IPS DF 6.9 (cell line): Measurements from ENCODE around the gene PRSS56.

Experiments
- DNase-seq: peaks from one replicate; pipeline ENCODE4 v3.0.0-alpha.2; 2013; ENCODE audit warnings: low read depth, low spot score
- H3K27ac ChIP-seq: one replicate; pipeline ENCODE4 v1.5.1; 2013; ENCODE audit warnings: low read length, control low read depth
- H3K27me3 ChIP-seq: 2 replicates; pipeline ENCODE4 v1.6.1; 2013; ENCODE audit warnings: mild to moderate bottlenecking, low read length; ENCODE audit not compliant: control insufficient read depth, insufficient read depth
- H3K36me3 ChIP-seq: 2 replicates; pipeline ENCODE4 v1.6.1; 2013; ENCODE audit warnings: low read length; ENCODE audit not compliant: control insufficient read depth, insufficient read depth
- H3K4me1 ChIP-seq: 2 replicates; pipeline ENCODE4 v1.6.1; 2013; ENCODE audit warnings: low read length; ENCODE audit not compliant: control insufficient read depth, insufficient read depth
- H3K4me3 ChIP-seq: 2 replicates; pipeline ENCODE4 v1.5.1; 2013; ENCODE audit warnings: mild to moderate bottlenecking, low read length
- H3K9me3 ChIP-seq: 2 replicates; pipeline ENCODE4 v1.6.1; 2013; ENCODE audit warnings: low read length, inconsistent platforms; ENCODE audit not compliant: control insufficient read depth, insufficient read depth
- whole genome bisulfite sequencing: extraction: QIAGEN DNeasy Blood & Tissue Kit; methylation state at CpG from one replicate; pipeline ENCODE4 v1.1.7; 2013; ENCODE audit warnings: mixed read lengths, missing lambda C conversion rate; ENCODE audit not compliant: insufficient read length, insufficient coverage; 5-methylcytosine and 5-hydroxymethylcytosine counted together

The PRSS56 gene

DNA sequence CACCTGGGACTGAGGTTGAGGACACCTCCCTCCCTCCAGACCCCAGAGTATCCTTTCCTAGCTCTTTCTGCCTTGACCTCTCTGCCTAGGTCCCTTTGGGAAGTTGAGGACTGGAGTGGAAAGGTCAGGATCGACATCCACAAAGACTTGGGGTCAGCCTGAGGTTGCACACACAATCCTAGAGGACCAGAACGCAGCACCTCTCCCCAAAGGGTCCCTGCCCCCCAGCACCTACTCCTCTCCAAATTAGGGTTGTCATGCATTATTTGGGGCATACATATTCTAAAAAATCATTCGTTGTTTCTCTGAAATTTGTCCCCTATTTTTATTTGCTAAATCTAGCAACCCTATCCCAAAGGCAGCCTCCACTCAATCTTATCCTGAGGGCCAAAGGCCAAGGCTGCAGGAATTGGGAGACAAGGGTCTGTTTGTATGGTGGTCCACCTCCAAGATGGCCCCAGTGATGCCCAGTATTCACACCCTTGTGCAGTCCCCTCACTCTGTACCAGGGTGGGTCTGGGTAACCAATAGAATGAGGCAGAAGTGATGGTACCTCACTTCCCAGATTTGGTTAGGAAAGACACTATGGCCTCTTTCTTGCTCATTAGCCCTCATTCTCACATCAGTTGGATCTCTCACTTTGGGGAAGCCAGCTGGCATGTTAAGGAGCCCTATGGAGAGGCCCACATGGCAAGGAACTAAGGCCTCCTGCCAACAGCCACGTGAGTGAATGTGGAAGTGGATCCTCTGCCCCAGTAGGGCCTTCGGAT lies 15.8 kb downstream of the PRSS56 start:
- Histone ChIP-seq H3K27ac (no peak overlapping the region), H3K27me3 (no peaks in the 10 kb centered on the region), H3K4me1 (peaks cover 6% of the 10 kb centered on the region), H3K9me3 (no peaks in the 10 kb centered on the region; the same call in 1 of the 2 replicates), H3K36me3 (no peaks in the 10 kb centered on the region), H3K4me3 (no peak overlapping the region)
- DNase-seq = no peak
- WGBS = no CpG with 5 or more reads among the region's 5 CpGs

- Histone ChIP-seq H3K9me3 (no peaks in the 10 kb centered on the region; the same call in 1 of the 2 replicates), H3K36me3 (no peaks in the 10 kb centered on the region), H3K27ac (no peak overlapping the region), H3K4me3 (no peak overlapping the region), H3K27me3 (no peaks in the 10 kb centered on the region), H3K4me1 (peaks cover 6% of the 10 kb centered on the region)
- DNase-seq = no peak
- no CpG with 5 or more reads among the region's 5 CpGs for WGBS
These were observed 16.9 kb downstream of the PRSS56 start for GRCh38 chr2:232537079-232537478.

GRCh38 chr2:232537499-232537898 lies 17.3 kb downstream of the PRSS56 start:
- WGBS = no CpG with 5 or more reads among the region's 4 CpGs
- Histone ChIP-seq H3K27me3 (no peaks in the 10 kb centered on the region), H3K9me3 (no peaks in the 10 kb centered on the region; the same call in 1 of the 2 replicates), H3K4me3 (no peak overlapping the region), H3K27ac (no peak overlapping the region), H3K36me3 (no peaks in the 10 kb centered on the region), H3K4me1 (peaks cover 6% of the 10 kb centered on the region)
- no peak for DNase-seq

GRCh38 chr2:232538671-232539070 lies 18.5 kb downstream of the PRSS56 start:
- Histone ChIP-seq H3K9me3 (no peaks in the 10 kb centered on the region; the same call in 1 of the 2 replicates), H3K4me1 (peaks cover 6% of the 10 kb centered on the region), H3K4me3 (no peak overlapping the region), H3K27ac (no peak overlapping the region), H3K36me3 (no peaks in the 10 kb centered on the region), H3K27me3 (no peaks in the 10 kb centered on the region)
- no peak for DNase-seq
- WGBS = no CpG with 5 or more reads among the region's 4 CpGs

DNA sequence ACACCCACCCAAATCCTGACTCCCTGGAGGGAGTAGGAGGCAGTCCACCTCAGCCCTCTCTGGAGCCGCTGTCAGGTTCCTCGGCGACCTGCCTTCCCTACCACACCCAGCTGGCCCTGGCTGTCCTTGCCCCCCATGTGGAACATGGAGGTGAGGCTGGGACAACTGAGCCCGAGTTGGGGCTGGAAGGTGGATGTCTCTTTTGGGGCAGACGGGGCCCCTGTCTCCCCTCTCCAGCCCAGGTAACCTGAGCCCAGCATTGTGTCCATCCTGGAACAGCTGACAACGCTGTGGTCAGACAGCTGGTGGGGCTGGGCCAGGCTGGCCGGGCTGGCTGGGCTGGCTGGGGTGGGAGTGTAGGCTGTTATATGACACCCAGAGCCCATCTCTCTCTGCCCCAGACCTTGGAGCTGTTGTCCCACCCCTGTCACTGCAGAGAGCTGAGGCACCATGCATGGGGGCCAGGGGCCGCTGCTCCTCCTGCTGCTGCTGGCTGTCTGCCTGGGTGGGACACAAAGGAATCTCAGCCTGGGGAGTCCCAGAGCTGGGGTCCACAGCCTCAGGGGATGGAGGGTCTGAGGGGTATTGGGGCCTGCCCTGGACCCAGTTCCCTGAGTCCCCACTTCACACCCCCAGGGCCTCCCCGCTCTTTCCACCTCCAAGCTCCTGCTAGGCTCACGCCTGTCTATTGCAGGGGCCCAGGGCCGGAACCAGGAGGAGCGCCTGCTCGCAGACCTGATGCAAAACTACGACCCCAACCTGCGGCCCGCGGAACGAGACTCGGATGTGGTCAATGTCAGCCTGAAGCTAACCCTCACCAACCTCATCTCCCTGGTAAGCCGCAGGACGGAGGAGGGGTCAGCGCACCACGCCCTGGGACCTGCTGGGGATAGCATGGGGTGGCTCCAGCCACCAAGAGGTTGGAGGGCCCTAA lies 19.4 kb downstream of the PRSS56 start, which contains the start of gene CHRNG:
TSS of gene CHRNG (plus strand) at position 395 of the 934 bp plus-strand sequence. CDS start at position 451, 56 bp downstream.
- no CpG with 5 or more reads among the region's 23 CpGs for WGBS
- no peaks in the 10 kb centered on the region for H3K36me3 ChIP-seq

GRCh38 chr2:232540441-232541041 lies 20.4 kb downstream of the PRSS56 start:
- H3K27me3 ChIP-seq = no peaks in the 10 kb centered on the region
- no peaks in the 10 kb centered on the region for H3K36me3 ChIP-seq
- H3K4me3 ChIP-seq = no peak overlapping the region
- no peak overlapping the region for H3K27ac ChIP-seq
- WGBS = no CpG with 5 or more reads among the region's 17 CpGs
- no peaks in the 10 kb centered on the region; the same call in 1 of the 2 replicates for H3K9me3 ChIP-seq
- H3K4me1 ChIP-seq = peaks cover 6% of the 10 kb centered on the region
- no peak for DNase-seq

More for the DNA sequence above, 19.4 kb downstream of the PRSS56 start, which contains the start of gene CHRNG:
- DNase-seq = no peak
- H3K4me1 ChIP-seq = peaks cover 6% of the 10 kb centered on the region
- H3K27me3 ChIP-seq = no peaks in the 10 kb centered on the region
- H3K4me3 ChIP-seq = no peak within 1 kb of the TSS
- no peak within 1 kb of the TSS for H3K27ac ChIP-seq
- H3K9me3 ChIP-seq = no peaks in the 10 kb centered on the region; the same call in 1 of the 2 replicates

DNA sequence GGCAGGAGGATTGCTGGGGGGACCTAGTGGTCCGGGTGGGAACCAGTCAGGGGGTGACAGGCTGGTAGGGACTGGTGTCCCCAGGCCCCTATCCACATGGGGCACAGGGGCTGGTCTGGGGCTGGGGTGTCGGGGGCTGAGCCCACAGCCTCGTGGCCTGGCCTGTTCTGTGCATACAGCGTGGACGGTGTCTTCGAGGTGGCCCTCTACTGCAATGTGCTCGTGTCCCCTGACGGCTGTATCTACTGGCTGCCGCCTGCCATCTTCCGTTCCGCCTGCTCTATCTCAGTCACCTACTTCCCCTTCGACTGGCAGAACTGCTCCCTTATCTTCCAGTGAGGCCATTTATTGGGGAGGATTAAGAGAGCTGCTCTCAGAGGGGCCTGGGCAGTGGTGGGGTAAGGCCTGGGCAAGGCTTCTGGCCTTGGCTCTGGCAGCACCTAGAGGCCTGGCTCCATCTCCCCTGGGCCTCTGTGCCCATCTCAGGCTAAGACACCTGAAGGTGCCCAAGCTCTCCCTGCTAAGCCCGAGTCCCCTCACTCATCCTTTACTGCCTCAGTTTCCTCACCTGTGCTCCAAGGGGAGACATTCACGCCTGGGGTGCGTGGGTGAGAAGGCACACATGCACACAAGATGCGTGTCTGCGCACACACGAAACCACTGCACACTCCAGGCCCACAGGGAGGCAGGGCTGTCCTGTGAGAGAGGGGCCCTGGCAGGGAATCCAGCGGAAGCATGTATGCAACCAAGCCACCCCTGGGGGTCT lies 21.2 kb downstream of the PRSS56 start:
- Histone ChIP-seq H3K36me3 (no peaks in the 10 kb centered on the region), H3K27ac (no peak overlapping the region), H3K4me1 (peaks cover 6% of the 10 kb centered on the region), H3K4me3 (no peak overlapping the region), H3K9me3 (no peaks in the 10 kb centered on the region; the same call in 1 of the 2 replicates), H3K27me3 (no peaks in the 10 kb centered on the region)
- WGBS = no CpG with 5 or more reads among the region's 19 CpGs
- no peak for DNase-seq

- no CpG with 5 or more reads among the region's 9 CpGs for WGBS
- Histone ChIP-seq H3K4me3 (no peak overlapping the region), H3K36me3 (no peaks in the 10 kb centered on the region), H3K27ac (no peak overlapping the region), H3K27me3 (no peaks in the 10 kb centered on the region), H3K9me3 (no peaks in the 10 kb centered on the region), H3K4me1 (peaks cover 6% of the 10 kb centered on the region)
- no peak for DNase-seq
These were observed 21.9 kb downstream of the PRSS56 start for GRCh38 chr2:232541961-232542714.

- Histone ChIP-seq H3K27me3 (no peaks in the 10 kb centered on the region), H3K27ac (no peak overlapping the region), H3K4me3 (no peak overlapping the region), H3K4me1 (peaks cover 6% of the 10 kb centered on the region), H3K9me3 (no peaks in the 10 kb centered on the region), H3K36me3 (no peaks in the 10 kb centered on the region)
- no peak for DNase-seq
- no CpG with 5 or more reads among the region's 20 CpGs for WGBS
These were observed 22.7 kb downstream of the PRSS56 start for GRCh38 chr2:232542715-232543467.
